CD4-positive, alpha-beta memory T cell (primary cell): ENCODE results near the gene ITGB2. TPM values are rescaled to one million over a fixed set of nuclear protein-coding genes. Genes with fewer than 3 reads are reported as not detected.
A peak's percentile ranks its signal among the peaks of the same experiment; 100 is the strongest.

Experiments
- CTCF ChIA-PET: fragments of 350-600 bp; sonication (Branson Sonifier 250); formaldehyde crosslinking; loops from one replicate; lab custom pipeline; 2021; ENCODE audit warnings: inconsistent platforms; ENCODE audit not compliant: partially characterized antibody; lab: Charles Lee
- POLR2A ChIA-PET: fragments of 350-600 bp; sonication (Branson Sonifier 250); formaldehyde crosslinking; loops from one replicate; lab custom pipeline; 2021; ENCODE audit not compliant: partially characterized antibody; lab: Charles Lee
- DNase-seq, 5 donors: peaks; one replicate each; pipeline versions ENCODE4 v3.0.0 to v3.0.0-alpha.2; 2020 to 2022; ENCODE audit warnings: mixed read lengths in 1 of 5
- H3K27ac ChIP-seq: one replicate; pipeline ENCODE4 v1.7.0; 2013; ENCODE audit warnings: low read depth, low read length
- H3K27me3 ChIP-seq: 2 replicates; pipeline ENCODE4 v1.7.0; 2013; ENCODE audit warnings: mild to moderate bottlenecking, low read length, moderate library complexity; ENCODE audit not compliant: insufficient read depth
- H3K36me3 ChIP-seq: 2 replicates; pipeline ENCODE4 v1.7.0; 2013; ENCODE audit warnings: mild to moderate bottlenecking, low read length, moderate library complexity; ENCODE audit not compliant: insufficient read depth
- H3K4me1 ChIP-seq: 2 replicates; pipeline ENCODE4 v1.7.0; 2013; ENCODE audit warnings: mild to moderate bottlenecking, low read length, moderate library complexity; ENCODE audit not compliant: insufficient read depth
- H3K4me3 ChIP-seq, 2 donors: one replicate each; pipeline ENCODE4 v1.7.0; 2013; ENCODE audit warnings: low read length in 2 of 2, mild to moderate bottlenecking in 1 of 2
- H3K9me3 ChIP-seq, 2 donors: one replicate each; pipeline ENCODE4 v1.7.0; 2013; ENCODE audit warnings: low read length in 2 of 2, control low read depth in 1 of 2; ENCODE audit not compliant: control insufficient read depth in 1 of 2
- H3K27ac Mint-ChIP-seq, 7 donors: one replicate each; pipeline ENCODE4 v1.8.0; 2020 to 2021; ENCODE audit warnings: mixed read lengths in 7 of 7, mild to moderate bottlenecking in 6 of 7, inconsistent platforms in 3 of 7, moderate library complexity in 3 of 7
- H3K27me3 Mint-ChIP-seq, 2 donors: one replicate each; pipeline ENCODE4 v1.8.0; 2020 to 2021; ENCODE audit warnings: mixed read lengths in 2 of 2
- H3K36me3 Mint-ChIP-seq, 2 donors: one replicate each; pipeline ENCODE4 v1.8.0; 2020 to 2021; ENCODE audit warnings: mixed read lengths in 2 of 2, inconsistent platforms in 1 of 2, mild to moderate bottlenecking in 1 of 2
- H3K4me1 Mint-ChIP-seq, 4 donors: one replicate each; pipeline ENCODE4 v1.8.0; 2020 to 2021; ENCODE audit warnings: mixed read lengths in 4 of 4, mild to moderate bottlenecking in 1 of 4
- H3K4me3 Mint-ChIP-seq, 8 donors: one replicate each; pipeline ENCODE4 v1.8.0; 2020 to 2021; ENCODE audit warnings: mixed read lengths in 8 of 8, mild to moderate bottlenecking in 7 of 8, moderate library complexity in 6 of 8, inconsistent platforms in 3 of 8
- H3K9me3 Mint-ChIP-seq, 8 donors: one replicate each; pipeline ENCODE4 v1.8.0; 2020 to 2021; ENCODE audit warnings: mixed read lengths in 8 of 8, mild to moderate bottlenecking in 5 of 8, inconsistent platforms in 3 of 8, moderate library complexity in 1 of 8
- intact Hi-C: fragments of 100-400 bp; cut with micrococcal nuclease; formaldehyde crosslinking; loops from one replicate; pipeline ENCODE4 v1.15.1; 2023
- polyA plus RNA-seq, 2 donors: library from polyadenylated mRNA; unstranded; fragments of 300-500 nt; fragmentation: Illumina TruSeq; gene quantifications; one replicate each; pipeline ENCODE4 v1.2.3, GENCODE V29; 2021
- total RNA-seq, 2 experiments: library from RNA; stranded (reverse); gene quantifications; one replicate each; pipeline ENCODE4 v1.2.3, GENCODE V29; 2021

The ITGB2 gene
- total and polyA plus RNA-seq, 4 experiments from 2014 or later, result 278 to 575 (median 414) TPM

DNA sequence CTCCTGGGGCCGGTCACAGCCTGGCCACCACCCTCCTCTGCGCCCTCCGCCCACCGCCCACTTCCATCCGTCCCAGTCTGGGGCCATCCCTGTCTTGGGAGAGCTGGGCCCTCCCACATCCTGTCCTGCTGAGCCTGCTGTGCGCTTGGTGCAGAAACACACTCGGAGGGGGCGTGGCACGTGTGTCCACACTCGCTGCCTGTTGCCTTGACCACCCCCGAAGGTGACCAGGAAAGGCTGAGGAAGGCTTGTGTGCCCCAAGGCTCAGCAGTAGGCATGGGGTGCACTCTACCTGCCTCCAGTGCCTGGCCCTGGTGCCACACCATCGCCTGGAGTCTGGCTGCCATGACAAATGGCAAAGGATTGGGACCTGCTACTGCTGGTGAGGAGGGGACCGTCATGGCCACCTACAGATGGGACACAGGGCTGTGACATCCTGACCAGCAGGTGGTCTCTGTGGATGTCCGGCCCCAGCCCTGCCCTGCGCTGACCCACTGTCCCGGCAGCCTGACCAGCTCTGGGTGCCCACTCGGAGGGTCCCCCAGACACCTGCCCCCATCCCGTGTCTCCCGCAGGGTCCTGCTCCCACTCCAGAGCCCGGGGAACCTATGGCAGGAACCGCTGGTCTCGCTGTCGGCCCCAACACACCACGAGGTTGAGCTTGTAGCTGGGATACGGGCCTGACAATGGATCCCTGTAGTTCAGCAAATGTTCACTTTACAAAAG is 24.0 kb downstream of the ITGB2 start:
- Histone ChIP-seq H3K4me1 (peaks cover 25% of the 10 kb centered on the region), H3K36me3 (peaks cover 61% of the 10 kb centered on the region), H3K27me3 (no peaks in the 10 kb centered on the region), H3K27ac (no peak overlapping the region), H3K9me3 (no peaks in the 10 kb centered on the region), H3K4me3 (no peak overlapping the region)
- POLR2A ChIA-PET, result interaction anchor here (1.0 to 13.8 kb wide), 13 partner anchors 8 to 33 kb away, joined by 3 to 267 read pairs (median 6); partner anchors contain the start of genes ITGB2 and PTTG1IP
- Mint-ChIP-seq H3K4me3 (no peak overlapping the region), H3K27me3 (no peaks in the 10 kb centered on the region), H3K27ac (peak overlapping the region in 2 of 7 donors; percentile 41 to 62), H3K9me3 (no peaks in the 10 kb centered on the region), H3K4me1 (peaks cover 12 to 35% (median 17%) of the 10 kb centered on the region in 4 donors), H3K36me3 (peaks cover 15 to 62% of the 10 kb centered on the region in 2 donors)
- no peak for DNase-seq
- CTCF ChIA-PET, result interaction anchor here (0.7 to 11.7 kb wide), 5 partner anchors 12 to 95 kb away, joined by 3 to 253 read pairs (median 3); partner anchors contain the start of gene UBE2G2
- intact Hi-C loops, result no loop called here

DNA sequence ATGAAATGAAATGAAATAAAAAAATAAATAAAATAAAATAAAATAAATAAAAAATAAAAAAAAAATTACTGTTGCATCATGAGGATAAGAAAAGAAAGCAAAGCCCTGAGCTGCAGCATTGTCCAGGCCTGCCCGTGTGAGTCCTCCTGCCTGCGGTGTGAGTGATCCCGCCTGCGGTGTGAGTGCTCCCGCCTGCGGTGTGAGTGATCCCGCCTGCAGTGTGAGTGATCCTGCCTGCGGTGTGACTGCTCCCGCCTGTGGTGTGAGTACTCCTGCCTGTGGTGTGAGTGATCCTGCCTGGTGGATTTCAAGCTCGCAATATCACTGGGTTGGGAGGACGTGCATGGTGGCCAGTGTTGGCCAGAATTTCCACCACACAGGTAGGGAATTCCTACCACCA is 24.8 kb downstream of the ITGB2 start:
- H3K9me3 Mint-ChIP-seq, result no peaks in the 10 kb centered on the region
- Histone ChIP-seq H3K27me3 (no peaks in the 10 kb centered on the region), H3K27ac (no peak overlapping the region), H3K36me3 (peaks cover 58% of the 10 kb centered on the region), H3K4me1 (peaks cover 25% of the 10 kb centered on the region), H3K4me3 (no peak overlapping the region), H3K9me3 (no peaks in the 10 kb centered on the region)
- peaks cover 13 to 33% (median 16%) of the 10 kb centered on the region in 4 donors for H3K4me1 Mint-ChIP-seq
- no peaks in the 10 kb centered on the region for H3K27me3 Mint-ChIP-seq
- no peak for DNase-seq
- intact Hi-C loops, result no loop called here
- POLR2A ChIA-PET, result interaction anchor here (1.0 to 13.8 kb wide), 8 partner anchors 10 to 34 kb away, joined by 3 to 267 read pairs (median 5); partner anchors contain the start of gene PTTG1IP
- peak overlapping the region in 1 of 7 donors; percentile 83 for H3K27ac Mint-ChIP-seq
- H3K36me3 Mint-ChIP-seq, result peaks cover 11 to 58% of the 10 kb centered on the region in 2 donors
- CTCF ChIA-PET, result interaction anchor here (0.7 to 11.7 kb wide), 4 partner anchors 12 to 34 kb away, joined by 3 to 253 read pairs (median 14); no protein-coding TSS in a partner anchor
- H3K4me3 Mint-ChIP-seq, result no peak overlapping the region

DNA sequence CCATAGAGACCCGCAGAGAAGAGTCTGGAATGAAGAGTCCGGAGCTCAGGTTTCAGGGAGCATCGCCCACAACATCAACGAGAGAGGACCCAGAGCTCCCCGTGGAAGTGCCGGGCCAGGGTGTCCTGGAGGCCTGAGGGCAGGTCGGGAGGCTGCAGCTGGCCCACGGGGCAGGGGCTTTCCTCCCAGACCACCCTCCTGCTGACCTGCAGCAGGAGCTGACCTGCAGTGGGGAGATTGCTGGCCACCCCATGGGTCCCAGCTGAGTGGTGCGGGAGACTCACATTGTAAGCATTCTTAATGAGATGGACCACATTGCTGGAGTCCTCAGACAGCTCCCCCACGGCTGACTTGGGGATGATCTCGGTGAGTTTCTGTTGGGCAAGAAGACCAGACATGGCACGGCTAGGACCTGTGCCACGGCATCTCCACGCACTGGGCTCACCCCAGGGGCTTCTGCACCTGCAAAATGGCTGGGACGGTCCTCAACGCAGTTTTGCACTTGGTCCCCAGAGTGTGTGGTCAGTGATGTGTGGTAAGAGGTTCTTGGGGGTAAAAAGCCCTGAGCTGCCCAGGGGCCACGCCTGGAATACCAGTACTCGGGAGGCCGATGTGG is 25.9 kb downstream of the ITGB2 start:
- Histone ChIP-seq H3K9me3 (no peaks in the 10 kb centered on the region), H3K4me1 (peaks cover 25% of the 10 kb centered on the region), H3K4me3 (no peak overlapping the region), H3K27me3 (no peaks in the 10 kb centered on the region), H3K36me3 (peaks cover 57% of the 10 kb centered on the region), H3K27ac (no peak overlapping the region)
- intact Hi-C loops, result no loop called here
- Mint-ChIP-seq H3K27ac (peak overlapping the region in 2 of 7 donors; percentile 8 to 31), H3K4me3 (no peak overlapping the region), H3K9me3 (no peaks in the 10 kb centered on the region), H3K4me1 (peaks cover 14 to 36% (median 15%) of the 10 kb centered on the region in 4 donors), H3K36me3 (peaks cover 11 to 53% of the 10 kb centered on the region in 2 donors), H3K27me3 (no peaks in the 10 kb centered on the region)
- POLR2A ChIA-PET, result interaction anchor here (1.1 to 13.8 kb wide), 7 partner anchors 11 to 35 kb away, joined by 3 to 267 read pairs (median 4); no protein-coding TSS in a partner anchor
- CTCF ChIA-PET, result interaction anchor here (0.9 to 11.7 kb wide), 8 partner anchors 16 to 384 kb away, joined by 3 to 253 read pairs (median 10); no protein-coding TSS in a partner anchor
- no peak for DNase-seq

DNA sequence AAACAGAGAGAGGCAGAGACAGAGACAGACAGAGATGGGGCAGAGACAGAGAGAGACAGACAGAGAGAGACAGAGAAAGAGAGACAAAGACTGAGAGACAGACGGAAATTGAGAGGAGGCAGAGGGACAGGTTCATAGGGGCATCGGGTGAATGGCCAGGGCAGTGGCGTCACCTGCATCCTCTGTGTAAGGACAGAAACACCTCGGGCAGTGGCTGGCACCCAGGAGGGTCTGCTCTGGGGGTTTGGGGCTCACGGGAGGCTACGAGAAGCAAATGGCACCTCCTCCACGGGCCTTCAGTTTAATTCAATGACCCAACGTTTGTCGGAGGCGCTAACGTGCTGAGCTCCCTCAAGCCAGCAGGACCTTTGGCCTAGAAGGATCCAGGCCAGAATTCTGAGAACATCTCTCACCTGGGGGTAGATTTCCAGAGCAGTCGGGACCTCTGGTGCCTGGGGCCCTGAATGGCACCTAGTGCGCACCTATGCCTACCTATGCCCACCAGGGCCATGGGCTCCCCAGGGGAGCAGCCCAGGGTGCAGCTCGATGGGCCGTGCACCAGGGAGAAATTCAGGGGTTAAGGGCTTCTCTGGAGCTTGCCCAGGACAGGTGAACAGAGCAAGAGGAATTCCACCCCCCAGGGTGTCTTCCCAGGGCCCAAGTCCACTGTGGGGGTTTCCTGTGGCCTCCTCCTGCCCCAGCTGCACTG is 26.6 kb downstream of the ITGB2 start:
- ChIA-PET CTCF (interaction anchor here (0.9 to 11.7 kb wide), 13 partner anchors 11 to 1163 kb away, joined by 3 to 253 read pairs (median 4); partner anchors contain the start of gene UBE2G2), POLR2A (interaction anchor here (0.9 to 13.8 kb wide), 9 partner anchors 11 to 93 kb away, joined by 3 to 267 read pairs (median 4); partner anchors contain the start of genes ITGB2 and UBE2G2)
- intact Hi-C loops, result no loop called here
- peaks cover 25% of the 10 kb centered on the region for H3K4me1 ChIP-seq
- no peak overlapping the region for H3K27ac ChIP-seq
- H3K4me3 ChIP-seq, result no peak overlapping the region
- peaks cover 7 to 50% of the 10 kb centered on the region in 2 donors for H3K36me3 Mint-ChIP-seq
- no peak for DNase-seq
- H3K4me1 Mint-ChIP-seq, result peaks cover 14 to 36% (median 15%) of the 10 kb centered on the region in 4 donors
- peak overlapping the region in 6 of 7 donors; percentile 1 to 89 (median 83) for H3K27ac Mint-ChIP-seq
- no peaks in the 10 kb centered on the region for H3K27me3 Mint-ChIP-seq
- H3K9me3 Mint-ChIP-seq, result no peaks in the 10 kb centered on the region
- H3K27me3 ChIP-seq, result no peaks in the 10 kb centered on the region
- H3K36me3 ChIP-seq, result peaks cover 58% of the 10 kb centered on the region
- no peaks in the 10 kb centered on the region for H3K9me3 ChIP-seq
- H3K4me3 Mint-ChIP-seq, result peak overlapping the region in 1 of 8 donors; percentile 5

DNA sequence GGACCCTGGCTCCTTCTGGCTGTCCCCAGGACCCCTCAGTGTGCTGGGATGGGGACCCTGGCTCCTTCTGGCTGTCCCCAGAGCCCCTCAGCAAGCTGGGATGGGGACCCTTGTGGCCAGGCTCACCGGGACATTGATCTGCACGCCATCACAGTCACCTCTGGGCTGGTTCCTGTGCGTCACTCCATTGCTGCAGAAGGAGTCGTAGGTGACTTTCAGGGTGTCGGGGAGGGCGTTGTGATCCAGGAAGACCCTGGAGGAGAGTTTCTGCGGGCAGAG is 27.5 kb downstream of the ITGB2 start:
- peaks cover 12 to 32% (median 14%) of the 10 kb centered on the region in 4 donors for H3K4me1 Mint-ChIP-seq
- ChIA-PET CTCF (interaction anchor here (1.0 to 11.7 kb wide), 13 partner anchors 9 to 1163 kb away, joined by 3 to 253 read pairs (median 7); partner anchors contain the start of gene UBE2G2), POLR2A (interaction anchor here (0.8 to 13.8 kb wide), 8 partner anchors 10 to 92 kb away, joined by 3 to 267 read pairs (median 4); partner anchors contain the start of genes ITGB2 and UBE2G2)
- H3K4me1 ChIP-seq, result peaks cover 24% of the 10 kb centered on the region
- H3K9me3 ChIP-seq, result no peaks in the 10 kb centered on the region
- intact Hi-C loops, result no loop called here
- no peaks in the 10 kb centered on the region for H3K27me3 ChIP-seq
- H3K4me3 Mint-ChIP-seq, result no peak overlapping the region
- DNase-seq, result no peak
- H3K4me3 ChIP-seq, result no peak overlapping the region
- H3K36me3 ChIP-seq, result peaks cover 56% of the 10 kb centered on the region
- H3K36me3 Mint-ChIP-seq, result peaks cover 2 to 45% of the 10 kb centered on the region in 2 donors
- no peak overlapping the region for H3K27ac ChIP-seq
- no peaks in the 10 kb centered on the region for H3K9me3 Mint-ChIP-seq
- H3K27ac Mint-ChIP-seq, result peak overlapping the region in 4 of 7 donors; percentile 74 to 88 (median 79)
- no peaks in the 10 kb centered on the region for H3K27me3 Mint-ChIP-seq

DNA sequence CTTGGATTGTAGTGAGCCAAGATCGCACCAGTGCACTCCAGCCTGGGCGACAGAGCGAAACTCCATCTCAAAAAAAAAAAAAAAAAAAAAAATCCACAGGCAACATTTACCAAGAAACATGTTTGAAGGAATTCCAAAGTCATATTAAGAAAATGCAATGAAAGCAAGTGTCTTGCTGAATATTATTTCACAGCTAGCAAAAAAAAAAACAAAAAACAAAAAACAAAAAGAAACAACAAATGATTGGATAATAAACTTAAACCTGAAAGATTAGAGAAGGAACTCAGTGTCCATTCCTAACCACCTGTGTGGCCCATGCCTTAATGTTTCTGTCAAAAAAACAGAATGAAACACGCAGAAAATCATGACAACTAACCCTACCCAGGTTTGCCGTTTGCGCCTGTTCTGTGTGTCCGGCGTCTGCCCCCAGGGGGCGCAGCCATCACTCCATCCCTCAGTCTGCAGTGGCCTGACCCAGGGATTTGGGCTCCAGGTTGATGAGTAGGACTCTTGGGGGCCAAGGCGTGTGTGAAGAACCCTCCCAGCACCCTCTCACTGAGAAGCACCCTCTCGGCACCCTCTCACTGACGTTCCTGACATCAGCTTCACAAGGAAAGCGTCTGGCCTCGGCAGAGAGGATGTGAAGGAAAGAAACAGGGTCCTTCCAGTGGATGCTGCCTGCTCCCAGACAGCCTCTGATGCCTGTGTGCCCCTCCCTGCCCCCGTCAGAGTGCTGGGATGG is 28.0 kb downstream of the ITGB2 start:
- ChIA-PET POLR2A (interaction anchor here (0.6 to 13.8 kb wide), 9 partner anchors 9 to 37 kb away, joined by 3 to 267 read pairs (median 3); partner anchors contain the start of gene PTTG1IP), CTCF (interaction anchor here (0.7 to 11.7 kb wide), 23 partner anchors 8 to 1162 kb away, joined by 3 to 253 read pairs (median 4); partner anchors contain the start of genes SLX9 and UBE2G2)
- H3K4me1 Mint-ChIP-seq, result peaks cover 10 to 29% (median 14%) of the 10 kb centered on the region in 4 donors
- no peaks in the 10 kb centered on the region for H3K9me3 Mint-ChIP-seq
- DNase-seq, result peak; percentile 64 to 80 (median 76)
- peaks cover 0 to 41% of the 10 kb centered on the region in 2 donors for H3K36me3 Mint-ChIP-seq
- peak overlapping the region in 6 of 7 donors; percentile 64 to 92 (median 85) for H3K27ac Mint-ChIP-seq
- H3K27me3 ChIP-seq, result no peaks in the 10 kb centered on the region
- H3K4me1 ChIP-seq, result peaks cover 19% of the 10 kb centered on the region
- no peaks in the 10 kb centered on the region for H3K9me3 ChIP-seq
- no peaks in the 10 kb centered on the region for H3K27me3 Mint-ChIP-seq
- H3K36me3 ChIP-seq, result peaks cover 56% of the 10 kb centered on the region
- peak overlapping the region in 1 of 8 donors; percentile 35 for H3K4me3 Mint-ChIP-seq
- no peak overlapping the region for H3K4me3 ChIP-seq
- intact Hi-C loops, result loop anchor here (1.0 kb wide), 5 partner anchors 18 to 91 kb away; partner anchors contain the start of gene UBE2G2
- no peak overlapping the region for H3K27ac ChIP-seq
